Transverse colon (tissue), 4 donors: ENCODE measurements around the gene SCGB1C2.

Source experiments
- EP300 ChIP-seq: sonication (generic); formaldehyde crosslinking; IDR thresholded peaks from one replicate; pipeline ENCODE4 v1.6.1; 2017; ENCODE audit warnings: antibody characterized with exemption, low read depth
- POLR2A ChIP-seq: fragments of 450-650 bp; IDR thresholded peaks from one replicate; pipeline ENCODE4 v1.6.1; 2016; ENCODE audit warnings: antibody characterized with exemption, mild to moderate bottlenecking, moderate library complexity
- POLR2AphosphoS5 ChIP-seq, 3 donors: sonication (generic); formaldehyde crosslinking; IDR thresholded peaks; one replicate each; pipeline ENCODE4 v1.6.1; 2016; ENCODE audit warnings: antibody characterized with exemption in 3 of 3
- TF ChIP-seq, protein P1 (sequence below), 5 experiments: fragments of 200-600 bp in 3 of 5; fragments of 450-650 bp in 2 of 5; sonication (generic) in 3 of 5; IDR thresholded peaks; 1 replicate in 2 of 5; 2 replicates in 3 of 5; pipeline ENCODE4 v1.5.1; 2016 to 2017; ENCODE audit warnings: antibody characterized with exemption in 5 of 5, inconsistent platforms in 3 of 5, mild to moderate bottlenecking in 2 of 5, moderate library complexity in 1 of 5

DNA sequence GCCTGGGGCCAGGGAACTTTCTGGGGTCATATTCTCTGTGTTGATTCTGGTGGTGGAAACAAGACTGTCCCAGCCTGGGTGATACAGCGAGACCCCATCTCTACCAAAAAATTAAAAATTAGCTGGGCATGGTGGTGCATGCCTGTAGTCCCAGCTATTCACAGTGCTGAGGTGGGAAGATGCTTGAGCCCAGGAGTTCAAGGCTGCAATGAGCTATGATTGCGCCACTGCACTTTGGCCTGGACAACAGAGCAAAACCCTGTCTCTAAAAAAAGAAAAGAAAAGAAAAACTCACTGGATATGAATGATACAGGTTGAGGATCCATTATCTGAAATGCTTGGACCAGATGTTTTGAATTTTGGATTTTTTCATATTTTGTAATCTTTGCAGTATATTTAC lies 13.6 kb downstream of the SCGB1C2 start:
- TF ChIP-seq, protein P1, sequence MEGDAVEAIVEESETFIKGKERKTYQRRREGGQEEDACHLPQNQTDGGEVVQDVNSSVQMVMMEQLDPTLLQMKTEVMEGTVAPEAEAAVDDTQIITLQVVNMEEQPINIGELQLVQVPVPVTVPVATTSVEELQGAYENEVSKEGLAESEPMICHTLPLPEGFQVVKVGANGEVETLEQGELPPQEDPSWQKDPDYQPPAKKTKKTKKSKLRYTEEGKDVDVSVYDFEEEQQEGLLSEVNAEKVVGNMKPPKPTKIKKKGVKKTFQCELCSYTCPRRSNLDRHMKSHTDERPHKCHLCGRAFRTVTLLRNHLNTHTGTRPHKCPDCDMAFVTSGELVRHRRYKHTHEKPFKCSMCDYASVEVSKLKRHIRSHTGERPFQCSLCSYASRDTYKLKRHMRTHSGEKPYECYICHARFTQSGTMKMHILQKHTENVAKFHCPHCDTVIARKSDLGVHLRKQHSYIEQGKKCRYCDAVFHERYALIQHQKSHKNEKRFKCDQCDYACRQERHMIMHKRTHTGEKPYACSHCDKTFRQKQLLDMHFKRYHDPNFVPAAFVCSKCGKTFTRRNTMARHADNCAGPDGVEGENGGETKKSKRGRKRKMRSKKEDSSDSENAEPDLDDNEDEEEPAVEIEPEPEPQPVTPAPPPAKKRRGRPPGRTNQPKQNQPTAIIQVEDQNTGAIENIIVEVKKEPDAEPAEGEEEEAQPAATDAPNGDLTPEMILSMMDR (IDR thresholded peaks at IDR 0.05): no peak
- TF ChIP-seq POLR2A (no peak), POLR2AphosphoS5 (IDR thresholded peaks at IDR 0.05) (no peak), EP300 (no peak)
